Endothelial cell of umbilical vein (primary cell): Measurements from ENCODE around the gene POMC.

ENCODE experiments used
- CTCF ChIP-seq, 2 donors: IDR thresholded peaks; 1 replicate in 1 of 2; 2 replicates in 1 of 2; pipeline ENCODE4 v1.5.1; 2011; ENCODE audit warnings: low read length in 2 of 2, mild to moderate bottlenecking in 2 of 2, moderate library complexity in 2 of 2, control low read depth in 1 of 2, inconsistent platforms in 1 of 2, low read depth in 1 of 2; ENCODE audit not compliant: insufficient read depth in 1 of 2; ENCODE audit errors: extremely low read depth in 1 of 2
- EZH2 ChIP-seq: IDR thresholded peaks from 2 replicates; pipeline ENCODE4 v1.6.1; 2012; ENCODE audit warnings: borderline replicate concordance, low read depth, mild to moderate bottlenecking, moderate library complexity, low read length, inconsistent platforms; ENCODE audit not compliant: severe bottlenecking
- MYC ChIP-seq: IDR thresholded peaks from one replicate; pipeline ENCODE4 v1.6.1; 2011; ENCODE audit warnings: mild to moderate bottlenecking, low read depth, low read length

GRCh38 chr2:25207078-25207545, 38.7 kb upstream of the POMC start:
- no peak for TF ChIP-seq EZH2
- no peak for TF ChIP-seq MYC
- TF ChIP-seq CTCF (IDR thresholded peaks at IDR 0.05; ENCODE audit: extremely low read depth in 1 of 2, insufficient read depth in 1 of 2, low read depth in 1 of 2, low read length in 2 of 2) = no peak
